Erythroblast (primary cell): ENCODE data around the gene L2HGDH.

Source experiments
- DNase-seq, 2 experiments: peaks; one replicate each; lab custom pipeline; 2025; lab: John Stamatoyannopoulos, UW
- GATA1 ChIP-seq: IDR thresholded peaks from 2 replicates; pipeline ENCODE4 v1.6.1; 2011; ENCODE audit warnings: low read depth, mild to moderate bottlenecking, control low read depth, low read length, moderate library complexity
- POLR2A ChIP-seq: IDR thresholded peaks from 2 replicates; pipeline ENCODE4 v1.6.1; 2011; ENCODE audit warnings: mild to moderate bottlenecking, low read length

L2HGDH gene

GRCh38 chr14:50225067-50225973 lies 86.7 kb downstream of the L2HGDH start:
- DNase-seq: no peak
- TF ChIP-seq GATA1 (no peak), POLR2A (no peak)

- TF ChIP-seq GATA1 (no peak), POLR2A (no peak)
- DNase-seq: no peak
Measured at GRCh38 chr14:50222055-50222613, 89.9 kb downstream of the L2HGDH start.

- no peak for TF ChIP-seq GATA1
- TF ChIP-seq POLR2A: no peak
- no peak for DNase-seq
Measured at GRCh38 chr14:50218501-50218900, 93.5 kb downstream of the L2HGDH start.

GRCh38 chr14:50215416-50215815 lies 96.6 kb downstream of the L2HGDH start:
- no peak for DNase-seq
- TF ChIP-seq POLR2A: no peak
- no peak for TF ChIP-seq GATA1

- TF ChIP-seq GATA1: no peak
- TF ChIP-seq POLR2A: no peak
- DNase-seq: no peak
Measured at GRCh38 chr14:50213795-50214194, 98.2 kb downstream of the L2HGDH start.

- peak; percentile 40 to 71 for DNase-seq
- TF ChIP-seq GATA1: no peak
- TF ChIP-seq POLR2A: no peak
Measured at GRCh38 chr14:50212726-50213125, 99.3 kb downstream of the L2HGDH start.

GRCh38 chr14:50210074-50210473 lies 102.0 kb downstream of the L2HGDH start:
- no peak for TF ChIP-seq POLR2A
- no peak for TF ChIP-seq GATA1

GRCh38 chr14:50198499-50198898 lies 113.5 kb downstream of the L2HGDH start:
- TF ChIP-seq POLR2A (no peak), GATA1 (no peak)
- DNase-seq: no peak

More at GRCh38 chr14:50210074-50210473, 102.0 kb downstream of the L2HGDH start:
- DNase-seq: no peak

GRCh38 chr14:50191499-50191898 lies 120.5 kb downstream of the L2HGDH start:
- TF ChIP-seq GATA1: no peak
- no peak for TF ChIP-seq POLR2A
- no peak for DNase-seq
